ENCODE measurements around the gene LRRC28.

GRCh38 chr15:99344639-99345038 lies 93.4 kb downstream of the LRRC28 start:
- no peak for TF ChIP-seq CTCF (IDR thresholded peaks at IDR 0.05)
- no peak for TF ChIP-seq POLR2A (IDR thresholded peaks at IDR 0.05)
- no peak for TF ChIP-seq POLR2AphosphoS5 (IDR thresholded peaks at IDR 0.05)

Measured in breast epithelium (tissue), 3 donors.